GM12878 (cell line): ENCODE data around the gene C16orf82. TPM values are rescaled to one million over a fixed set of nuclear protein-coding genes. Genes with fewer than 3 reads are reported as not detected.
"Not testable (repeated sequence)": the region's sequence is repeated elsewhere in the genome, so short reads cannot be mapped to it uniquely, and the experiment has no call there.

Experiments
- ATAC-seq: fragments of 200-7000 bp; cut with Tn5 transposase; 3 replicates; pipeline ENCODE4 v1.9.1; 2020; ENCODE audit warnings: mild to moderate bottlenecking, moderate library complexity
- BruUV-seq: library from RNA; stranded (reverse); fragments of 400-500 nt; replicated peaks from 2 replicates; lab custom pipeline; 2021; lab: Mats Ljungman, UMichigan
- CTCF ChIA-PET: fragments of 300-600 bp; sonication (Branson Sonifier 250); formaldehyde crosslinking; extraction: SDS; loops from one replicate; lab custom pipeline; 2021; ENCODE audit warnings: inconsistent platforms; lab: Yijun Ruan, JAX
- POLR2A ChIA-PET: fragments of 350-600 bp; formaldehyde crosslinking; extraction: SDS; loops from one replicate; lab custom pipeline; 2021; ENCODE audit warnings: inconsistent platforms; lab: Charles Lee
- RAD21 ChIA-PET: fragments of 300-600 bp; sonication (Branson Sonifier 250); formaldehyde crosslinking; loops from one replicate; lab custom pipeline; 2023; ENCODE audit warnings: antibody characterized with exemption; ENCODE audit not compliant: unreplicated experiment; lab: Charles Lee
- SMC1A ChIA-PET: fragments of 300-600 bp; sonication (Branson Sonifier 250); formaldehyde crosslinking; loops from one replicate; lab custom pipeline; 2023; ENCODE audit not compliant: unreplicated experiment, uncharacterized antibody; lab: Charles Lee
- DNase-seq: peaks from one replicate; pipeline ENCODE4 v3.0.0-alpha.2; 2011; ENCODE audit warnings: low read depth, low spot score
- FAIRE-seq: peaks from 3 replicates; lab custom pipeline; 2011; peaks lifted over from hg19 to GRCh38; lab: Jason Lieb, UNC
- H2AFZ ChIP-seq: 2 replicates; pipeline ENCODE4 v1.6.0; 2011; ENCODE audit warnings: low read depth, low read length, control low read depth; ENCODE audit not compliant: control insufficient read depth
- H3K27ac ChIP-seq: 2 replicates; pipeline ENCODE4 v1.5.1; 2011; ENCODE audit warnings: control low read depth; ENCODE audit not compliant: control insufficient read depth, insufficient read depth
- H3K27me3 ChIP-seq, 2 experiments: replicated peaks in 1 of 2; 2 replicates each; pipeline versions ENCODE4 v1.6.0 to v1.6.1; 2011; ENCODE audit warnings: low read length in 1 of 2; ENCODE audit not compliant: control insufficient read depth in 2 of 2, insufficient read depth in 2 of 2
- H3K36me3 ChIP-seq, 2 experiments: 2 replicates each; pipeline ENCODE4 v1.5.1; 2011; ENCODE audit warnings: low read length in 1 of 2; ENCODE audit not compliant: control insufficient read depth in 2 of 2, insufficient read depth in 2 of 2
- H3K4me1 ChIP-seq: 2 replicates; pipeline ENCODE4 v1.6.1; 2011; ENCODE audit warnings: mild to moderate bottlenecking, low read length, moderate library complexity, mixed read lengths; ENCODE audit not compliant: control insufficient read depth, insufficient read depth
- H3K4me2 ChIP-seq: 2 replicates; pipeline ENCODE4 v1.6.0; 2011; ENCODE audit warnings: control low read depth; ENCODE audit not compliant: control insufficient read depth, insufficient read depth
- H3K4me3 ChIP-seq: fragments of 200-600 bp; sonication (generic); 2 replicates; pipeline ENCODE4 v1.5.1; 2016
- H3K79me2 ChIP-seq: 2 replicates; pipeline ENCODE4 v1.6.0; 2011; ENCODE audit warnings: low read length; ENCODE audit not compliant: control insufficient read depth, insufficient read depth
- H3K9ac ChIP-seq: 2 replicates; pipeline ENCODE4 v1.8.0; 2011; ENCODE audit warnings: low read length, control low read depth, mixed read lengths; ENCODE audit not compliant: control insufficient read depth, insufficient read depth
- H3K9me3 ChIP-seq: replicated peaks from 3 replicates; pipeline ENCODE4 v1.5.1; 2011; ENCODE audit warnings: mild to moderate bottlenecking, low read length; ENCODE audit not compliant: control insufficient read depth, insufficient read depth
- H4K20me1 ChIP-seq: 2 replicates; pipeline ENCODE4 v1.6.0; 2011; ENCODE audit not compliant: control insufficient read depth, insufficient read depth
- CEBPB ChIP-seq, 2 experiments: fragments of 150-350 bp in 1 of 2; IDR thresholded peaks; 2 replicates each; pipeline ENCODE4 v1.6.1; 2012 to 2014; ENCODE audit warnings: low read depth in 2 of 2, low read length in 2 of 2, borderline replicate concordance in 1 of 2, inconsistent platforms in 1 of 2
- CHD1 ChIP-seq: IDR thresholded peaks from 2 replicates; pipeline ENCODE4 v1.6.1; 2012; ENCODE audit warnings: low read depth, low read length, improper control_type of control experiment
- EED ChIP-seq: sonication (generic); IDR thresholded peaks from 2 replicates; pipeline ENCODE4 v1.6.1; 2016; ENCODE audit warnings: antibody characterized with exemption, low read depth
- EGR1 ChIP-seq, 2 experiments: IDR thresholded peaks; 1 replicate in 1 of 2; 2 replicates in 1 of 2; pipeline ENCODE4 v1.6.1; 2011 to 2012; ENCODE audit warnings: low read depth in 2 of 2, low read length in 2 of 2, borderline replicate concordance in 1 of 2, mild to moderate bottlenecking in 1 of 2, moderate library complexity in 1 of 2
- FOS ChIP-seq: IDR thresholded peaks from 3 replicates; pipeline ENCODE4 v1.6.1; 2011; ENCODE audit warnings: borderline replicate concordance; ENCODE audit not compliant: insufficient read length; ENCODE audit errors: extremely low read depth
- MEF2A ChIP-seq: IDR thresholded peaks from 2 replicates; pipeline ENCODE4 v1.6.1; 2011; ENCODE audit warnings: low read depth, mild to moderate bottlenecking, low read length, moderate library complexity; ENCODE audit not compliant: insufficient read depth
- MEF2B ChIP-seq: fragments of 450-650 bp; IDR thresholded peaks from 2 replicates; pipeline ENCODE4 v1.6.1; 2018; ENCODE audit warnings: mild to moderate bottlenecking, moderate library complexity; ENCODE audit not compliant: partially characterized antibody, poor library complexity, severe bottlenecking
- MYB ChIP-seq: fragments of 150-350 bp; IDR thresholded peaks from 2 replicates; pipeline ENCODE4 v1.6.1; 2014; ENCODE audit warnings: mild to moderate bottlenecking, low read depth, low read length, borderline replicate concordance
- MYC ChIP-seq: IDR thresholded peaks from 2 replicates; pipeline ENCODE4 v1.6.1; 2011; ENCODE audit warnings: mild to moderate bottlenecking, low read length, moderate library complexity, inconsistent platforms; ENCODE audit not compliant: insufficient read depth, insufficient replicate concordance, insufficient read length, severe bottlenecking
- PAX8 ChIP-seq: fragments of 450-650 bp; IDR thresholded peaks from 2 replicates; pipeline ENCODE4 v1.6.1; 2017; ENCODE audit warnings: mild to moderate bottlenecking, moderate library complexity
- POLR2A ChIP-seq: IDR thresholded peaks from 2 replicates; pipeline ENCODE4 v1.6.1; 2011; ENCODE audit warnings: low read depth, mild to moderate bottlenecking, low read length
- POU2F2 ChIP-seq: IDR thresholded peaks from 3 replicates; pipeline ENCODE4 v1.6.1; 2011; ENCODE audit warnings: low read depth, mild to moderate bottlenecking, low read length, borderline replicate concordance
- SIN3A ChIP-seq: IDR thresholded peaks from 2 replicates; pipeline ENCODE4 v1.6.1; 2012; ENCODE audit warnings: low read depth, low read length, improper control_type of control experiment
- SMARCA5 ChIP-seq: fragments of 450-650 bp; IDR thresholded peaks from 2 replicates; pipeline ENCODE4 v1.6.1; 2017; ENCODE audit warnings: mild to moderate bottlenecking
- SPI1 ChIP-seq: IDR thresholded peaks from 2 replicates; pipeline ENCODE4 v1.6.1; 2011; ENCODE audit warnings: low read depth, mild to moderate bottlenecking, low read length, moderate library complexity, borderline replicate concordance; ENCODE audit not compliant: insufficient read depth
- SREBF2 ChIP-seq: IDR thresholded peaks from 2 replicates; pipeline ENCODE4 v1.6.1; 2012; ENCODE audit warnings: mild to moderate bottlenecking, low read length
- SUPT20H ChIP-seq: IDR thresholded peaks from 2 replicates; pipeline ENCODE4 v1.6.1; 2011; ENCODE audit warnings: low read depth, mild to moderate bottlenecking, low read length, moderate library complexity, borderline replicate concordance; ENCODE audit not compliant: control insufficient read depth
- ZNF622 ChIP-seq: fragments of 450-650 bp; IDR thresholded peaks from 2 replicates; pipeline ENCODE4 v1.6.1; 2017; ENCODE audit warnings: mild to moderate bottlenecking, inconsistent platforms
- WGBS: methylation state at CpG from one replicate; pipeline ENCODE4 v1.1.6; 2016; ENCODE audit warnings: low lambda C conversion rate; ENCODE audit not compliant: insufficient replicate concordance, insufficient coverage; ENCODE audit errors: missing lambda C conversion rate; 5-methylcytosine and 5-hydroxymethylcytosine counted together
- in situ Hi-C: fragments of 300-500 bp; cut with MboI; formaldehyde crosslinking; loops from 9 replicates; pipeline ENCODE4 v1.14.3; 2018; ENCODE audit warnings: mixed read lengths
- intact Hi-C: fragments of 100-400 bp; cut with micrococcal nuclease; formaldehyde crosslinking; loops from one replicate; pipeline ENCODE4 v1.14.2; 2022; ENCODE audit not compliant: unreplicated experiment
- polyA plus RNA-seq, 11 experiments: library from polyadenylated mRNA; depleted of rRNA in 4 of 11; unstranded in 6 of 11; stranded (reverse) in 5 of 11; fragments of >200 nt; fragmentation: Nextera tagmentation in 4 of 11; fragmentation: Illumina TruSeq in 1 of 11; extraction: Ambion mirVana in 4 of 11; extraction: Trizol in 1 of 11; gene quantifications; 1 replicate in 1 of 11; 2 replicates in 10 of 11; pipeline versions ENCODE4 v1.2.1 to v1.2.3, GENCODE V29; 2011 to 2016; ENCODE audit warnings: inconsistent platforms in 2 of 11, missing spikeins in 2 of 11, low read depth in 1 of 11
- total RNA-seq, 4 experiments: library from RNA; depleted of rRNA in 3 of 4; stranded (reverse); fragments of >200 nt in 3 of 4; fragmentation: Illumina TruSeq in 1 of 4; extraction: Trizol in 1 of 4; gene quantifications; 2 replicates each; pipeline versions ENCODE4 v1.2.1 to v1.2.3, GENCODE V29; 2013 to 2021
- TF ChIP-seq, protein P1 (sequence below): fragments of 450-650 bp; IDR thresholded peaks from 2 replicates; pipeline ENCODE4 v1.6.1; 2016; ENCODE audit warnings: mild to moderate bottlenecking

Gene C16orf82
- total and polyA plus RNA-seq, 10 of the 15 experiments (the other 5 are each of a cell fraction or from before 2014, with no cell fraction given): not detected

- not testable (repeated sequence) for H3K79me2 ChIP-seq, FAIRE-seq
Observed at GRCh38 chr16:27086031-27086430, 19.3 kb downstream of the C16orf82 start.

DNA sequence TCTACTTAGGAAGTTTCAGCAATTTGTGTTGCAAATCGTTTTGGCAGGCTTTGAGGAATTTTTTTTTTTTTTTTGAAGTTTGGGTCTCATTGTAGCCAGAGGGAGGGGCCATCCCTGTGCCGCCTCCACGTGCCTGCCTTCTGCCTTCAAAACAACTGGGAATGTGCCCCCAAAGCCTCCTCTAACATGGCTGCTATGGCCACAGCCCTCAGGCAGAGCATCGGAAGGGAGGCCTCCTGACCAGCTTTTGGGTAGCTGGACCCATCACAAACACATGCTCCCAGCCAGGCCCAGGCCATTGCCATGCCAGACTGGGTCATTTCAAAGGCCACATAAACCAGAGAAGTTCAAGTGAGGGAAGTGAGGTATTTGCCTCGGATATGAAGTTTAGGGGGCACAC lies 21.5 kb downstream of the C16orf82 start:
- ATAC-seq: no peak
- H3K27me3 ChIP-seq: peaks cover 1 to 3% of the 10 kb centered on the region in 2 experiments; a peak in 2 of 4 replicates
- in situ Hi-C loops (no loop called here), intact Hi-C loops (no loop called here)
- no peak overlapping the region for H2AFZ ChIP-seq
- no peaks in the 10 kb centered on the region for H3K9me3 ChIP-seq
- POLR2A ChIA-PET: no interaction called here
- SMC1A ChIA-PET: no interaction called here
- H3K4me2 ChIP-seq: no peak overlapping the region
- no peaks in the 10 kb centered on the region for H3K79me2 ChIP-seq
- H3K9ac ChIP-seq: no peak overlapping the region
- H3K27ac ChIP-seq: no peak overlapping the region
- no TSS peak for BruUV-seq
- no peak for FAIRE-seq
- DNase-seq: no peak
- WGBS: 8% methylated on average over 5 of the region's 5 CpGs
- no peaks in the 10 kb centered on the region for H4K20me1 ChIP-seq
- no peak overlapping the region for H3K4me3 ChIP-seq
- no peaks in the 10 kb centered on the region for H3K36me3 ChIP-seq
- CTCF ChIA-PET: no interaction called here
- no peaks in the 10 kb centered on the region for H3K4me1 ChIP-seq
- RAD21 ChIA-PET: no interaction called here
- TF ChIP-seq SUPT20H (no peak), SREBF2 (no peak), EED (no peak), SIN3A (no peak), MEF2B (no peak), PAX8 (no peak), ZNF622 (no peak), POU2F2 (no peak), MEF2A (no peak), MYB (no peak), EGR1 (IDR thresholded peaks at IDR 0.05; ENCODE audit: borderline replicate concordance in 1 of 2, low read depth in 2 of 2, low read length in 2 of 2) (no peak), CHD1 (no peak), CEBPB (IDR thresholded peaks at IDR 0.05; ENCODE audit: borderline replicate concordance in 1 of 2, low read depth in 2 of 2, low read length in 2 of 2) (no peak), MYC (no peak), SPI1 (no peak), SMARCA5 (no peak), POLR2A (no peak), FOS (no peak)
- TF ChIP-seq, protein P1, sequence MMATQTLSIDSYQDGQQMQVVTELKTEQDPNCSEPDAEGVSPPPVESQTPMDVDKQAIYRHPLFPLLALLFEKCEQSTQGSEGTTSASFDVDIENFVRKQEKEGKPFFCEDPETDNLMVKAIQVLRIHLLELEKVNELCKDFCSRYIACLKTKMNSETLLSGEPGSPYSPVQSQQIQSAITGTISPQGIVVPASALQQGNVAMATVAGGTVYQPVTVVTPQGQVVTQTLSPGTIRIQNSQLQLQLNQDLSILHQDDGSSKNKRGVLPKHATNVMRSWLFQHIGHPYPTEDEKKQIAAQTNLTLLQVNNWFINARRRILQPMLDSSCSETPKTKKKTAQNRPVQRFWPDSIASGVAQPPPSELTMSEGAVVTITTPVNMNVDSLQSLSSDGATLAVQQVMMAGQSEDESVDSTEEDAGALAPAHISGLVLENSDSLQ: no peak

More at GRCh38 chr16:27086031-27086430, 19.3 kb downstream of the C16orf82 start:
- H3K27me3 ChIP-seq, H3K4me1 ChIP-seq, POLR2A ChIA-PET, H3K9me3 ChIP-seq, H3K4me2 ChIP-seq, RAD21 ChIA-PET, DNase-seq, H2AFZ ChIP-seq, BruUV-seq, CTCF ChIA-PET, intact Hi-C loops, in situ Hi-C loops, H3K36me3 ChIP-seq, H3K9ac ChIP-seq, H4K20me1 ChIP-seq, H3K27ac ChIP-seq, H3K4me3 ChIP-seq, ATAC-seq, SMC1A ChIA-PET: not testable (repeated sequence)
- 38% methylated on average over 9 of the region's 9 CpGs for WGBS
